ENCODE results near the gene DDX24. TPM values are rescaled to one million over a fixed set of nuclear protein-coding genes. Genes with fewer than 3 reads are reported as not detected.

The DDX24 gene
- total and polyA plus RNA-seq, 2 donors = 103 to 191 TPM

GRCh38 chr14:94008234-94008633, 72.8 kb downstream of the DDX24 start:
- WGBS = 76% methylated on average over 3 of the region's 3 CpGs
- Histone ChIP-seq H3K27ac (ENCODE audit: low read depth in 1 of 2, low read length in 1 of 2) (no peak overlapping the region), H3K9me3 (ENCODE audit: control insufficient read depth in 2 of 2, insufficient read depth in 1 of 2, low read length in 1 of 2) (no peaks in the 10 kb centered on the region), H3K27me3 (ENCODE audit: control insufficient read depth in 2 of 2, insufficient read depth in 1 of 2, low read length in 1 of 2) (peaks cover 0 to 12% of the 10 kb centered on the region in 2 donors), H3K36me3 (ENCODE audit: control insufficient read depth in 2 of 2, insufficient read depth in 2 of 2, low read length in 1 of 2) (no peaks in the 10 kb centered on the region), H3K4me1 (ENCODE audit: control insufficient read depth in 2 of 2, insufficient read depth in 2 of 2, low read length in 2 of 2) (peaks cover 0 to 15% of the 10 kb centered on the region in 2 donors), H3K4me3 (ENCODE audit: low read length in 2 of 2) (no peak overlapping the region)
- DNase-seq (ENCODE audit: low read depth in 6 of 9, low spot score in 9 of 9) = no peak

GRCh38 chr14:94005324-94006073, 75.5 kb downstream of the DDX24 start:
- no peak for DNase-seq (ENCODE audit: low read depth in 6 of 9, low spot score in 9 of 9)
- Histone ChIP-seq H3K4me1 (ENCODE audit: control insufficient read depth in 2 of 2, insufficient read depth in 2 of 2, low read length in 2 of 2) (peaks cover 0 to 7% of the 10 kb centered on the region in 2 donors), H3K27me3 (ENCODE audit: control insufficient read depth in 2 of 2, insufficient read depth in 1 of 2, low read length in 1 of 2) (peaks cover 0 to 17% of the 10 kb centered on the region in 2 donors), H3K9me3 (ENCODE audit: control insufficient read depth in 2 of 2, insufficient read depth in 1 of 2, low read length in 1 of 2) (no peaks in the 10 kb centered on the region), H3K27ac (ENCODE audit: low read depth in 1 of 2, low read length in 1 of 2) (no peak overlapping the region), H3K36me3 (ENCODE audit: control insufficient read depth in 2 of 2, insufficient read depth in 2 of 2, low read length in 1 of 2) (no peaks in the 10 kb centered on the region), H3K4me3 (ENCODE audit: low read length in 2 of 2) (no peak overlapping the region)
- 59% methylated on average over 14 of the region's 14 CpGs for WGBS

DNA sequence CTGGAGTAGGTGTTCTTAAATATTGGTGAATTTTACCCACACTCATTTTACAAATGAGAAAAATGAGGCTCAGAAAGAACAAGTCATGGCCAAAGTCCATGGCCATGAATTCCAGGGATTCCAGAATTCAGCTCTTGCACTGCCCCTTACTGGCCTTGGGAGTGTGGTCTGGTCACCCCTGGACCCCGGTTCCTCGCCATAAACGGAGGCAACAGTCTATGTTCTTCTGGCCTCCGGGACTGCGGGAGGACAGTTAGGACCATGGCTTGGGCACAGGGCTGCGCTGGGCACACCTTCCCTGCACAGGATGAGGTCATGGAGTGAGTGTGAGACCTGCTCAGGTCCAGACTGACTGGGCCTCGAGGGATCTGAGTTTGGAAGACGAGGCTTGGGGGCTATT, 77.0 kb downstream of the DDX24 start:
- no peak overlapping the region for H3K27ac ChIP-seq (ENCODE audit: low read depth in 1 of 2, low read length in 1 of 2)
- DNase-seq (ENCODE audit: low read depth in 6 of 9, low spot score in 9 of 9) = no peak
- no peak overlapping the region for H3K4me3 ChIP-seq (ENCODE audit: low read length in 2 of 2)
- H3K27me3 ChIP-seq (ENCODE audit: control insufficient read depth in 2 of 2, insufficient read depth in 1 of 2, low read length in 1 of 2) = peaks cover 0 to 22% of the 10 kb centered on the region in 2 donors
- no peaks in the 10 kb centered on the region for H3K36me3 ChIP-seq (ENCODE audit: control insufficient read depth in 2 of 2, insufficient read depth in 2 of 2, low read length in 1 of 2)
- WGBS = 95% methylated on average over 8 of the region's 8 CpGs
- no peaks in the 10 kb centered on the region for H3K9me3 ChIP-seq (ENCODE audit: control insufficient read depth in 2 of 2, insufficient read depth in 1 of 2, low read length in 1 of 2)
- peaks cover 0 to 7% of the 10 kb centered on the region in 2 donors for H3K4me1 ChIP-seq (ENCODE audit: control insufficient read depth in 2 of 2, insufficient read depth in 2 of 2, low read length in 2 of 2)

DNA sequence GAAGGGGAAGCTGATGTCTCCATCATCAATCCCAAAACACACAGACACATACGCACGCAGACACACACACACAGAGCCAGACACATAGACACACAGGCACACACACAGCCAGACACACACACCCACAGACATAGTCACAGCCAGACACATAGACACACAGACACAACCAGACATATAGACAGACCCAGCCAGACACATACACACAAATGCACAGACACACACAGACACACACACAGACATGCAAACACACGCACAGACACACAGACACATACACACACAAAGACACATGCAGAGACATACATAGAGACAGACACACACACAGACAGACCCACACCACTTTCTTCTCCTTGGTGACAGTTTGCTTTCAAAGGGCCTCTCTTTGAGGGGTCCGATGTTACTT, 77.6 kb downstream of the DDX24 start:
- H3K9me3 ChIP-seq (ENCODE audit: control insufficient read depth in 2 of 2, insufficient read depth in 1 of 2, low read length in 1 of 2) = no peaks in the 10 kb centered on the region

GRCh38 chr14:94001501-94002396, 79.3 kb downstream of the DDX24 start:
- peak in 6 of 9 donors; percentile 13 to 53 (median 32) for DNase-seq (ENCODE audit: low read depth in 6 of 9, low spot score in 9 of 9)
- Histone ChIP-seq H3K4me1 (ENCODE audit: control insufficient read depth in 2 of 2, insufficient read depth in 2 of 2, low read length in 2 of 2) (peaks cover 0 to 3% of the 10 kb centered on the region in 2 donors), H3K27ac (ENCODE audit: low read depth in 1 of 2, low read length in 1 of 2) (no peak overlapping the region), H3K4me3 (ENCODE audit: low read length in 2 of 2) (no peak overlapping the region), H3K9me3 (ENCODE audit: control insufficient read depth in 2 of 2, insufficient read depth in 1 of 2, low read length in 1 of 2) (no peaks in the 10 kb centered on the region), H3K36me3 (ENCODE audit: control insufficient read depth in 2 of 2, insufficient read depth in 2 of 2, low read length in 1 of 2) (no peaks in the 10 kb centered on the region), H3K27me3 (ENCODE audit: control insufficient read depth in 2 of 2, insufficient read depth in 1 of 2, low read length in 1 of 2) (peaks cover 0 to 22% of the 10 kb centered on the region in 2 donors)
- WGBS = 41% methylated on average over 26 of the region's 26 CpGs

More for the DNA sequence above, 77.6 kb downstream of the DDX24 start:
- Histone ChIP-seq H3K36me3 (ENCODE audit: control insufficient read depth in 2 of 2, insufficient read depth in 2 of 2, low read length in 1 of 2) (no peaks in the 10 kb centered on the region), H3K4me1 (ENCODE audit: control insufficient read depth in 2 of 2, insufficient read depth in 2 of 2, low read length in 2 of 2) (peaks cover 0 to 7% of the 10 kb centered on the region in 2 donors), H3K27ac (ENCODE audit: low read depth in 1 of 2, low read length in 1 of 2) (no peak overlapping the region), H3K27me3 (ENCODE audit: control insufficient read depth in 2 of 2, insufficient read depth in 1 of 2, low read length in 1 of 2) (peaks cover 0 to 18% of the 10 kb centered on the region in 2 donors), H3K4me3 (ENCODE audit: low read length in 2 of 2) (no peak overlapping the region)
- DNase-seq (ENCODE audit: low read depth in 6 of 9, low spot score in 9 of 9) = no peak
- 84% methylated on average over 4 of the region's 4 CpGs for WGBS

- H3K36me3 ChIP-seq (ENCODE audit: control insufficient read depth in 2 of 2, insufficient read depth in 2 of 2, low read length in 1 of 2) = no peaks in the 10 kb centered on the region
- WGBS = 82% methylated on average over 13 of the region's 13 CpGs
- no peak for DNase-seq (ENCODE audit: low read depth in 6 of 9, low spot score in 9 of 9)
- no peak overlapping the region for H3K27ac ChIP-seq (ENCODE audit: low read depth in 1 of 2, low read length in 1 of 2)
- peaks cover 0 to 30% of the 10 kb centered on the region in 2 donors for H3K27me3 ChIP-seq (ENCODE audit: control insufficient read depth in 2 of 2, insufficient read depth in 1 of 2, low read length in 1 of 2)
- H3K4me3 ChIP-seq (ENCODE audit: low read length in 2 of 2) = no peak overlapping the region
- H3K9me3 ChIP-seq (ENCODE audit: control insufficient read depth in 2 of 2, insufficient read depth in 1 of 2, low read length in 1 of 2) = no peaks in the 10 kb centered on the region
- peaks cover 0 to 3% of the 10 kb centered on the region in 2 donors for H3K4me1 ChIP-seq (ENCODE audit: control insufficient read depth in 2 of 2, insufficient read depth in 2 of 2, low read length in 2 of 2)
Measured at GRCh38 chr14:94001016-94001415, 80.0 kb downstream of the DDX24 start.

GRCh38 chr14:94000267-94000666, 80.7 kb downstream of the DDX24 start:
- Histone ChIP-seq H3K9me3 (ENCODE audit: control insufficient read depth in 2 of 2, insufficient read depth in 1 of 2, low read length in 1 of 2) (no peaks in the 10 kb centered on the region), H3K4me3 (ENCODE audit: low read length in 2 of 2) (no peak overlapping the region), H3K36me3 (ENCODE audit: control insufficient read depth in 2 of 2, insufficient read depth in 2 of 2, low read length in 1 of 2) (no peaks in the 10 kb centered on the region), H3K27me3 (ENCODE audit: control insufficient read depth in 2 of 2, insufficient read depth in 1 of 2, low read length in 1 of 2) (peaks cover 0 to 37% of the 10 kb centered on the region in 2 donors), H3K4me1 (ENCODE audit: control insufficient read depth in 2 of 2, insufficient read depth in 2 of 2, low read length in 2 of 2) (peaks cover 0 to 3% of the 10 kb centered on the region in 2 donors), H3K27ac (ENCODE audit: low read depth in 1 of 2, low read length in 1 of 2) (no peak overlapping the region)
- DNase-seq (ENCODE audit: low read depth in 6 of 9, low spot score in 9 of 9) = no peak
- WGBS = 93% methylated on average over 6 of the region's 6 CpGs

DNA sequence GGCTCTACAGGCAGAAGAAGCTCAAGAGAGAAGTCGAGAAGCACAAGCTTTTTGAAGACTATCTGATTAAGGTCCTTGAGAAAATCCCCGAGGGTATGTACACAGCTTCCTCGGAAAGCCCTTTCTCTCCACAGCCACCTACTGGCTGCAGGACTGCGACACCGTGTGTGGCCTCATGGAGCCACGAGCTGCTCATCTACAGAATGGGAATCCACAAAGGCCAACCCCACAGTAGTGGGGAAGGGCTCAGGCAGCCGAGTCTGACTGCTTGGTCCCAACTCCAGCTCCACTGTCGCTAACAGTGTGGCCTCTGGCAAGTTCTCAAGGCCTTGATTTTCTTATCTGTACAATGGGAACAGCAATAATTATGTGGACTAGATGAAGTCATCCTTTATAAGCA, 81.4 kb downstream of the DDX24 start:
- peaks cover 0 to 3% of the 10 kb centered on the region in 2 donors for H3K4me1 ChIP-seq (ENCODE audit: control insufficient read depth in 2 of 2, insufficient read depth in 2 of 2, low read length in 2 of 2)

DNA sequence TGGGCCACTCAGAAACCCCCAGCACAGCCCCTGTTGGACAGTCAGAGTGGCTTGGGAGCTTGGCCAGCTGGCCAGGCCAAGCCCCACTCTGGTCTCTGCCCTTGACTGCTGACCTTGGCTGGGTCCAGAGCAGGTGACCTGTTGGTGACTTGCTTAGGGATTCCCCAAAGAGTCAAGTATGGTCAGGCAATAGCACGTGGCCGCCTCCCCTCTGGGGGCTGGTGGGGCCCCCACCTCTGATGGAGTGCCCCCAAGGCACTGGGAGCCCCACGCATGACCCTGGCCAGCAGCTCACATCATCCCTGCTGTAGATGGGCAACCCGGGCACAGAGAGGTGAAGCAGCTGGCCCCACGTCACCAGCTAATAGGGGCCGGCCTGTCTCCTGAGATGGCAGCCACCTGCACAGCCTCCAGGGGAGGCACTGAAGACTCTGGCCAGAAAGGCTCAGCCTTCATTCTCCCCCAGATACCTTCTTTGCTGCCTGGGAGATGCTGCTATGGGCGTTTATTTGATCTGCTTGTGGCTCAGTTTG, 82.1 kb downstream of the DDX24 start:
- no peaks in the 10 kb centered on the region for H3K36me3 ChIP-seq (ENCODE audit: control insufficient read depth in 2 of 2, insufficient read depth in 2 of 2, low read length in 1 of 2)
- H3K4me1 ChIP-seq (ENCODE audit: control insufficient read depth in 2 of 2, insufficient read depth in 2 of 2, low read length in 2 of 2) = peaks cover 0 to 3% of the 10 kb centered on the region in 2 donors
- 87% methylated on average over 7 of the region's 7 CpGs for WGBS
- no peak overlapping the region for H3K4me3 ChIP-seq (ENCODE audit: low read length in 2 of 2)
- no peaks in the 10 kb centered on the region for H3K9me3 ChIP-seq (ENCODE audit: control insufficient read depth in 2 of 2, insufficient read depth in 1 of 2, low read length in 1 of 2)
- DNase-seq (ENCODE audit: low read depth in 6 of 9, low spot score in 9 of 9) = no peak
- H3K27ac ChIP-seq (ENCODE audit: low read depth in 1 of 2, low read length in 1 of 2) = no peak overlapping the region
- peaks cover 0 to 36% of the 10 kb centered on the region in 2 donors for H3K27me3 ChIP-seq (ENCODE audit: control insufficient read depth in 2 of 2, insufficient read depth in 1 of 2, low read length in 1 of 2)

More for the DNA sequence above, 81.4 kb downstream of the DDX24 start:
- Histone ChIP-seq H3K36me3 (ENCODE audit: control insufficient read depth in 2 of 2, insufficient read depth in 2 of 2, low read length in 1 of 2) (no peaks in the 10 kb centered on the region), H3K9me3 (ENCODE audit: control insufficient read depth in 2 of 2, insufficient read depth in 1 of 2, low read length in 1 of 2) (no peaks in the 10 kb centered on the region), H3K27ac (ENCODE audit: low read depth in 1 of 2, low read length in 1 of 2) (no peak overlapping the region), H3K27me3 (ENCODE audit: control insufficient read depth in 2 of 2, insufficient read depth in 1 of 2, low read length in 1 of 2) (peaks cover 0 to 38% of the 10 kb centered on the region in 2 donors), H3K4me3 (ENCODE audit: low read length in 2 of 2) (no peak overlapping the region)
- 83% methylated on average over 8 of the region's 8 CpGs for WGBS
- DNase-seq (ENCODE audit: low read depth in 6 of 9, low spot score in 9 of 9) = no peak
